Sigmoid colon (tissue), 7 donors: ENCODE data around the gene WDR5B. TPM values are rescaled to one million over a fixed set of nuclear protein-coding genes. Genes with fewer than 3 reads are reported as not detected.
"Not testable (repeated sequence)": the region's sequence is repeated elsewhere in the genome, so short reads cannot be mapped to it uniquely, and the experiment has no call there.

Experiments used
- DNase-seq: peaks from one replicate; pipeline ENCODE4 v3.0.0-alpha.2; 2019
- H3K27ac ChIP-seq, 4 donors: fragments of 200-600 bp; sonication (generic); one replicate each; pipeline ENCODE4 v1.5.1; 2016 to 2019; ENCODE audit warnings: mild to moderate bottlenecking in 1 of 4
- H3K27me3 ChIP-seq, 3 donors: fragments of 200-600 bp; sonication (generic); one replicate each; pipeline ENCODE4 v1.5.1; 2019; ENCODE audit warnings: mild to moderate bottlenecking in 1 of 3
- H3K36me3 ChIP-seq, 4 donors: fragments of 200-600 bp; sonication (generic); one replicate each; pipeline ENCODE4 v1.5.1; 2016 to 2019
- H3K4me1 ChIP-seq, 4 donors: fragments of 200-600 bp; sonication (generic); one replicate each; pipeline ENCODE4 v1.5.1; 2017 to 2019
- H3K4me3 ChIP-seq, 4 donors: fragments of 200-600 bp; sonication (generic); one replicate each; pipeline ENCODE4 v1.5.1; 2017 to 2019; ENCODE audit warnings: mild to moderate bottlenecking in 2 of 4, moderate library complexity in 1 of 4
- H3K9me3 ChIP-seq, 4 donors: fragments of 200-600 bp in 3 of 4; sonication (generic) in 3 of 4; one replicate each; pipeline versions ENCODE4 v1.5.1 to v1.6.1; 2013 to 2019
- CTCF ChIP-seq, 4 experiments: fragments of 450-650 bp in 3 of 4; fragments of 200-600 bp in 1 of 4; IDR thresholded peaks; one replicate each; pipeline ENCODE4 v1.5.1; 2016 to 2019; ENCODE audit warnings: antibody characterized with exemption in 4 of 4, mild to moderate bottlenecking in 3 of 4, moderate library complexity in 2 of 4
- EP300 ChIP-seq, 4 donors: sonication (generic); formaldehyde crosslinking; IDR thresholded peaks; one replicate each; pipeline ENCODE4 v1.6.1; 2017; ENCODE audit warnings: antibody characterized with exemption in 4 of 4
- POLR2A ChIP-seq, 2 donors: fragments of 450-650 bp; IDR thresholded peaks; one replicate each; pipeline ENCODE4 v1.6.1; 2016; ENCODE audit warnings: antibody characterized with exemption in 2 of 2, mild to moderate bottlenecking in 2 of 2, moderate library complexity in 2 of 2
- POLR2AphosphoS5 ChIP-seq, 4 donors: sonication (generic); formaldehyde crosslinking; IDR thresholded peaks; one replicate each; pipeline ENCODE4 v1.6.1; 2017; ENCODE audit warnings: antibody characterized with exemption in 4 of 4
- WGBS, 2 donors: extraction: QIAGEN DNeasy Blood & Tissue Kit; methylation state at CpG; one replicate each; pipeline ENCODE4 v1.1.7; 2013; 5-methylcytosine and 5-hydroxymethylcytosine counted together
- intact Hi-C: fragments of 100-400 bp; cut with DNase I; formaldehyde crosslinking; loops from one replicate; pipeline ENCODE4 v1.15.1; 2023
- polyA plus RNA-seq, 3 donors: library from polyadenylated mRNA; stranded (reverse); fragments of 200-250 nt; gene quantifications; one replicate each; pipeline ENCODE4 v1.2.3, GENCODE V29; 2013
- total RNA-seq, 4 donors: library from RNA; depleted of rRNA; stranded (reverse); fragments of >200 nt; gene quantifications; one replicate each; pipeline ENCODE4 v1.1.0, GENCODE V29; 2016
- donor health status: healthy with polysubstance abuse.
- donor health status: Bipolar disorder and iron deficiency.
- donor health status: healthy.

WDR5B gene
- total and polyA plus RNA-seq, 7 donors = 1.2 to 4.6 (median 2.5) TPM

GRCh38 chr3:122382888-122383666 is 32.8 kb downstream of the WDR5B start, which contains the start of gene MIX23:
Gene MIX23, minus strand, starts transcription at chr3:122383231. Its CDS starts 7 bp downstream, at chr3:122383224.
- Histone ChIP-seq H3K9me3 (no peaks in the 10 kb centered on the region), H3K4me1 (peaks cover 0 to 31% (median 26%) of the 10 kb centered on the region in 4 donors), H3K36me3 (peaks cover 0 to 7% (median 0%) of the 10 kb centered on the region in 4 donors), H3K27ac (peak within 1 kb of the TSS; percentile 90 to 93 (median 92)), H3K4me3 (peak within 1 kb of the TSS; percentile 56 to 76 (median 72)), H3K27me3 (no peaks in the 10 kb centered on the region)
- DNase-seq = peak; percentile 91
- TF ChIP-seq CTCF (IDR thresholded peaks at IDR 0.05) = no peak
- TF ChIP-seq POLR2AphosphoS5 (IDR thresholded peaks at IDR 0.05) = peak; percentile 46 to 84 (median 74)
- TF ChIP-seq POLR2A (IDR thresholded peaks at IDR 0.05) = peak; percentile 24 to 34
- TF ChIP-seq EP300 (IDR thresholded peaks at IDR 0.05) = no peak
- intact Hi-C loops = loop anchor here (5.0 to 10.0 kb wide), 2 partner anchors 129 to 838 kb away; partner anchors contain the start of genes KPNA1 and POLQ
- WGBS, 2 donors = 0% methylated on average over 31 of the region's 31 CpGs

GRCh38 chr3:122377975-122378374 is 37.9 kb downstream of the WDR5B start:
- Histone ChIP-seq H3K27me3 (no peaks in the 10 kb centered on the region), H3K4me1 (peaks cover 0 to 12% (median 10%) of the 10 kb centered on the region in 4 donors), H3K9me3 (no peaks in the 10 kb centered on the region), H3K36me3 (no peaks in the 10 kb centered on the region), H3K4me3 (no peak overlapping the region), H3K27ac (no peak overlapping the region)
- TF ChIP-seq CTCF (IDR thresholded peaks at IDR 0.05) = no peak
- intact Hi-C loops = no loop called here
- WGBS, 2 donors = 26 to 71% methylated on average over 4 of the region's 4 CpGs
- no peak for DNase-seq

GRCh38 chr3:122374034-122374433 is 41.8 kb downstream of the WDR5B start:
- TF ChIP-seq POLR2A (IDR thresholded peaks at IDR 0.05) (no peak), CTCF (IDR thresholded peaks at IDR 0.05) (no peak), EP300 (IDR thresholded peaks at IDR 0.05) (no peak), POLR2AphosphoS5 (IDR thresholded peaks at IDR 0.05) (no peak)

GRCh38 chr3:122366379-122366749 is 49.5 kb downstream of the WDR5B start:
- intact Hi-C loops = no loop called here
- DNase-seq = no peak
- Histone ChIP-seq H3K4me3 (no peak overlapping the region), H3K9me3 (no peaks in the 10 kb centered on the region), H3K27me3 (no peaks in the 10 kb centered on the region), H3K4me1 (no peaks in the 10 kb centered on the region), H3K27ac (no peak overlapping the region), H3K36me3 (peaks cover 3 to 87% (median 17%) of the 10 kb centered on the region in 4 donors)
- WGBS, 2 donors = 54 to 87% methylated on average over 5 of the region's 5 CpGs
- TF ChIP-seq POLR2A (IDR thresholded peaks at IDR 0.05) = no peak
- no peak for TF ChIP-seq POLR2AphosphoS5 (IDR thresholded peaks at IDR 0.05)
- TF ChIP-seq EP300 (IDR thresholded peaks at IDR 0.05) = no peak
- no peak for TF ChIP-seq CTCF (IDR thresholded peaks at IDR 0.05)

More at GRCh38 chr3:122374034-122374433, 41.8 kb downstream of the WDR5B start:
- no peak for DNase-seq
- no peak overlapping the region for H3K4me3 ChIP-seq
- no peaks in the 10 kb centered on the region for H3K4me1 ChIP-seq
- no peaks in the 10 kb centered on the region for H3K27me3 ChIP-seq
- intact Hi-C loops = no loop called here
- no peak overlapping the region for H3K27ac ChIP-seq
- 90 to 100% methylated on average over 1 of the region's 1 CpG for WGBS, 2 donors
- H3K9me3 ChIP-seq = no peaks in the 10 kb centered on the region
- H3K36me3 ChIP-seq = peaks cover 0 to 19% (median 3%) of the 10 kb centered on the region in 4 donors

GRCh38 chr3:122365582-122366378 is 50.1 kb downstream of the WDR5B start:
- peaks cover 3 to 87% (median 17%) of the 10 kb centered on the region in 4 donors for H3K36me3 ChIP-seq
- 27 to 77% methylated on average over 10 of the region's 10 CpGs for WGBS, 2 donors

More at GRCh38 chr3:122365582-122366378, 50.1 kb downstream of the WDR5B start:
- H3K27ac ChIP-seq, DNase-seq, H3K9me3 ChIP-seq, intact Hi-C loops, H3K4me3 ChIP-seq, H3K27me3 ChIP-seq, H3K4me1 ChIP-seq: not testable (repeated sequence)
